Neuronal stem cell (in vitro differentiated cells): ENCODE measurements around the gene PLA2G3.

Experiments
- DNase-seq: peaks from one replicate; pipeline ENCODE4 v3.0.0-alpha.2; 2013; ENCODE audit warnings: low spot score
- H2AFZ ChIP-seq: one replicate; pipeline ENCODE4 v1.6.1; 2013; ENCODE audit warnings: mild to moderate bottlenecking, low read length, inconsistent platforms
- H2AK5ac ChIP-seq: 2 replicates; pipeline ENCODE4 v1.6.1; 2013; ENCODE audit warnings: low read depth, mild to moderate bottlenecking, inconsistent platforms, low read length, moderate library complexity, mixed read lengths
- H2BK120ac ChIP-seq: 2 replicates; pipeline ENCODE4 v1.6.1; 2013; ENCODE audit warnings: low read depth, mild to moderate bottlenecking, inconsistent platforms, low read length, moderate library complexity, mixed read lengths
- H2BK12ac ChIP-seq: one replicate; pipeline ENCODE4 v1.6.1; 2013; ENCODE audit warnings: low read length, inconsistent platforms
- H2BK15ac ChIP-seq: 2 replicates; pipeline ENCODE4 v1.6.1; 2013; ENCODE audit warnings: mild to moderate bottlenecking, low read length, inconsistent platforms, mixed read lengths
- H2BK5ac ChIP-seq: one replicate; pipeline ENCODE4 v1.6.1; 2013; ENCODE audit warnings: inconsistent platforms, mild to moderate bottlenecking, low read length, moderate library complexity
- H3K14ac ChIP-seq: one replicate; pipeline ENCODE4 v1.6.1; 2013; ENCODE audit warnings: low read length, inconsistent platforms
- H3K18ac ChIP-seq: 2 replicates; pipeline ENCODE4 v1.6.1; 2013; ENCODE audit warnings: low read length, inconsistent platforms
- H3K23ac ChIP-seq: 2 replicates; pipeline ENCODE4 v1.6.1; 2013; ENCODE audit warnings: low read depth, mild to moderate bottlenecking, mixed read lengths, low read length, inconsistent platforms; ENCODE audit not compliant: poor library complexity
- H3K27ac ChIP-seq: replicated peaks from 3 replicates; pipeline ENCODE4 v1.5.1; 2013; ENCODE audit warnings: low read length, inconsistent platforms
- H3K27me3 ChIP-seq, 3 experiments: 2 replicates each; pipeline ENCODE4 v1.6.1; 2013; ENCODE audit warnings: low read length in 3 of 3, mild to moderate bottlenecking in 2 of 3, inconsistent platforms in 1 of 3, low read depth in 1 of 3, mixed read lengths in 1 of 3, moderate library complexity in 1 of 3; ENCODE audit not compliant: control insufficient read depth in 3 of 3, insufficient read depth in 3 of 3
- H3K36me3 ChIP-seq, 2 donors: replicated peaks in 1 of 2; 2 replicates each; pipeline ENCODE4 v1.6.1; 2013; ENCODE audit warnings: low read length in 2 of 2; ENCODE audit not compliant: control insufficient read depth in 2 of 2, insufficient read depth in 2 of 2
- H3K4ac ChIP-seq: 2 replicates; pipeline ENCODE4 v1.6.1; 2013; ENCODE audit warnings: inconsistent platforms, mild to moderate bottlenecking, low read length, moderate library complexity
- H3K4me1 ChIP-seq, 2 donors: 1 replicate in 1 of 2; 2 replicates in 1 of 2; pipeline ENCODE4 v1.6.1; 2013; ENCODE audit warnings: low read length in 2 of 2, low read depth in 1 of 2; ENCODE audit not compliant: control insufficient read depth in 2 of 2, insufficient read depth in 1 of 2
- H3K4me2 ChIP-seq: one replicate; pipeline ENCODE4 v1.6.1; 2013; ENCODE audit warnings: mild to moderate bottlenecking, low read length, inconsistent platforms; ENCODE audit not compliant: insufficient read depth, poor library complexity, severe bottlenecking
- H3K4me3 ChIP-seq, 2 donors: 2 replicates each; pipeline ENCODE4 v1.5.1; 2013; ENCODE audit warnings: low read length in 2 of 2, mild to moderate bottlenecking in 2 of 2, inconsistent platforms in 1 of 2, moderate library complexity in 1 of 2
- H3K79me1 ChIP-seq: one replicate; pipeline ENCODE4 v1.6.1; 2013; ENCODE audit warnings: low read depth, mild to moderate bottlenecking, inconsistent platforms, low read length, moderate library complexity
- H3K9ac ChIP-seq: one replicate; pipeline ENCODE4 v1.6.1; 2013; ENCODE audit warnings: mild to moderate bottlenecking, low read depth, low read length, inconsistent platforms; ENCODE audit not compliant: poor library complexity
- H3K9me3 ChIP-seq, 2 donors: replicated peaks in 1 of 2; 2 replicates each; pipeline versions ENCODE3 to v1.6.1; 2013; ENCODE audit warnings: low read length in 2 of 2, mild to moderate bottlenecking in 2 of 2, inconsistent platforms in 1 of 2, low read depth in 1 of 2, mixed read lengths in 1 of 2, moderate library complexity in 1 of 2; ENCODE audit not compliant: control insufficient read depth in 2 of 2, insufficient read depth in 1 of 2
- H4K8ac ChIP-seq: one replicate; pipeline ENCODE4 v1.6.1; 2013; ENCODE audit warnings: low read depth, mild to moderate bottlenecking, inconsistent platforms, low read length, moderate library complexity
- H4K91ac ChIP-seq: one replicate; pipeline ENCODE4 v1.6.1; 2013; ENCODE audit warnings: low read length, low read depth, mild to moderate bottlenecking, inconsistent platforms; ENCODE audit not compliant: poor library complexity
- WGBS, 2 donors: extraction: QIAGEN DNeasy Blood & Tissue Kit; methylation state at CpG; one replicate each; pipeline ENCODE4 v1.1.7; 2013; ENCODE audit warnings: missing lambda C conversion rate in 2 of 2, mixed read lengths in 1 of 2; ENCODE audit not compliant: insufficient read length in 2 of 2, insufficient replicate concordance in 1 of 2; ENCODE audit errors: extremely low coverage in 2 of 2; 5-methylcytosine and 5-hydroxymethylcytosine counted together

Gene PLA2G3

DNA sequence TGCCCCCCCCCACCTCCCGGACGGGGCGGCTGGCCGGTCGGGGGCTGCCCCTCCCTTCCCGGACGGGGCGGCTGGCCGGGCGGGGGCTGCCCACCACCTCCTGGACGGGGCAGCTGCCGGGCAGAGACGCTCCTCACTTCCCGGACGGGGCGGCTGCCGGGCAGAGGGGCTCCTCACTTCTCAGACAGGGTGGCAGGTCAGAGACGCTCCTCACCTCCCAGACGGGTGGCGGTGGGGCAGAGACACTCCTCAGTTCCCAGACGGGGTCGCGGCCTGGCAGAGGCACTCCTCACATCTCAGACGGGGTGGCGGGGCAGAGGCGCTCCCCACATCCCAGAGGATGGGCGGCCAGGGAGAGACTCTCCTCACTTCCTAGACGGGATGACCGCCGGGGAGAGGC is 43.7 kb upstream of the PLA2G3 start:
- Histone ChIP-seq H3K36me3 (peaks cover 11 to 39% of the 10 kb centered on the region in 2 donors), H3K4me3 (no peak overlapping the region)
- no peak for DNase-seq

DNA sequence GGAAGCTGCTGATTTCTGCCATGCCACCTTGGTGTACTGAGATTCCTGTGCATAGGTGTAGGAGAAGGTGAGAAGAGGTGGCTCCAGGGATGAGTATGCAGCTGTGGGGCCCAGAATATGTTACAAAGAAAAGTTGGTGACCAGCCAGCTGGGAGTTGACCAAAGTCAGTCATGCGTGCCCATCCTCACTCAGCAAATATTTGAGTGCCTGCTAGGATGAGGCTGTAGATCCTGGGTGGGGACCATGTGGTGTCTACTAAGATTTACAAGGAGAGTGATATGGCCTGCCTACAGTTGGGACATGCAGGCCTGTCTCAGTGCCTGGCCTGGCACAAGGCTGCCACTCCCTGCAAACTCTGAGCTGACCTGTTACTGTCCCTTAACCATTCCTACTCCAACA is 39.0 kb upstream of the PLA2G3 start:
- Histone ChIP-seq H2BK12ac (no peak overlapping the region), H2BK15ac (no peak overlapping the region), H3K4me2 (no peak overlapping the region), H3K18ac (no peak overlapping the region), H3K14ac (no peak overlapping the region), H3K36me3 (peaks cover 6 to 36% of the 10 kb centered on the region in 2 donors), H3K9ac (no peak overlapping the region), H3K27me3 (no peaks in the 10 kb centered on the region), H3K4ac (peak overlapping the region; percentile 7), H3K27ac (no peak overlapping the region), H3K79me1 (peaks cover 3% of the 10 kb centered on the region), H3K23ac (no peak overlapping the region), H2BK5ac (no peak overlapping the region), H3K9me3 (peaks cover 2 to 6% of the 10 kb centered on the region in 2 donors), H2BK120ac (no peak overlapping the region), H4K8ac (no peak overlapping the region), H2AFZ (no peak overlapping the region), H4K91ac (no peak overlapping the region), H3K4me1 (no peaks in the 10 kb centered on the region), H3K4me3 (peak overlapping the region in 1 of 2 donors; percentile 51), H2AK5ac (no peak overlapping the region)
- WGBS, 2 donors: no CpG with 5 or more reads among the region's 1 CpG
- DNase-seq: no peak

More for the DNA sequence above, 43.7 kb upstream of the PLA2G3 start:
- H3K4ac ChIP-seq: no peak overlapping the region
- H3K27me3 ChIP-seq: no peaks in the 10 kb centered on the region
- H2BK120ac ChIP-seq: no peak overlapping the region
- H4K91ac ChIP-seq: no peak overlapping the region
- no peak overlapping the region for H2AK5ac ChIP-seq
- no CpG with 5 or more reads among the region's 30 CpGs for WGBS, 2 donors
- H2BK15ac ChIP-seq: no peak overlapping the region
- no peak overlapping the region for H3K18ac ChIP-seq
- peaks cover 6% of the 10 kb centered on the region for H3K79me1 ChIP-seq
- no peak overlapping the region for H2BK12ac ChIP-seq
- H3K4me1 ChIP-seq: no peaks in the 10 kb centered on the region
- H3K14ac ChIP-seq: no peak overlapping the region
- no peak overlapping the region for H3K4me2 ChIP-seq
- H4K8ac ChIP-seq: no peak overlapping the region
- no peak overlapping the region for H3K9ac ChIP-seq
- H3K23ac ChIP-seq: no peak overlapping the region
- H2BK5ac ChIP-seq: no peak overlapping the region
- no peak overlapping the region for H3K27ac ChIP-seq
- peaks cover 0 to 6% of the 10 kb centered on the region in 2 donors for H3K9me3 ChIP-seq
- no peak overlapping the region for H2AFZ ChIP-seq

DNA sequence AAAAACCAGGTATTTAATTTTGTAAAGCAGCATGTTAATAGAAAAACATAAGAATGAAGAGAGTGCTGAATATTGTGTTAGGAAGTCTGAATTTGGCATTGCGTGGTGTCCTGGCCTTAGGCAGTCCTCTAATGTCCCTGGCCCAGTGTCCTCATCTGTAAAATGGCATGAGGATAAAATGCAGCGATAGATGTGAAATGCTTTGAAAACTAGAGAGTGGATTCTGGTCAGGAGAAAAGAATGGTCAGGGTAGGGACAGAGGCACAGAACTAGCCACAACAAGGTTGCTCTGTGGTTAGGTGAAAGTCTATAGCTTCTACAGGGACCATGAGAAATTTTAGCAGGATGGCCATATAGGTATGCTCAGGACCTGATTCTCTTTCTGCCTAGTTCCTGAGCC is 38.6 kb upstream of the PLA2G3 start:
- no peak overlapping the region for H3K27ac ChIP-seq
- peaks cover 6 to 36% of the 10 kb centered on the region in 2 donors for H3K36me3 ChIP-seq
- no CpG with 5 or more reads among the region's 2 CpGs for WGBS, 2 donors

DNA sequence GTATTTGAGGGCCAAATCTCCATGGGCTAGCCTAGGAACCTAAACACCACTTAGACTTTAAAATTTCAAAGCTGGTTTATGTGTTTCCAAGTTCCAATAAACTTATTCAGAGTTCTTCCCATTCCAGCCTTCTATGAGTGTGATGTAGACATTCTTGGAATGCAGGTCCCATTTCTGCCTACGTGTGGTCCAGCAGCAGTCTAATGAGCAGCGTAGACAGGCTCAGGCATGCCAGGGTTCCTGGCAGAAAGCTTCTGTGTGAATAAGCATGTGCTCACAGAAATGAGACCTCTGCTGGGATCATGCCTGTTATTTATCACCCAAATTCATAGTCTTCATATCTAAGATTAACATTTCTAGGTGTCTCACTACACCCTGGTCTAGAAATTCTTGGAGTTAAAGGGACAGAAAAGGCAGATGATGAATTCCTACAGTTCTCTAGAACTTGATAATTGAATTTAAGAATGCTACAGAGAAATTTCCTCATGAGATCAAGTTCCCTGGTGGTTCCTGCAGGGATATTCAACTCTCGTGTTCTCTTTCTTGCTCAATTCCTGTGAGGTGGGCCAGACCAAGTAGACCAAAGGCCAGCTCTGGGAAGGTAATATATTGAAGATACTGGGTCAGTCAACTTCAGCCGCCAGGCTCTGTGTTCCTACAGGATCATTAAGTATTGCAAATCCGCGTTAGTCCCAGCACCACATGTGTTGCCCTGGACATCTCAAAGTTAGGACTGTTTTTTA is 37.3 kb upstream of the PLA2G3 start:
- Histone ChIP-seq H3K23ac (no peak overlapping the region), H2AFZ (no peak overlapping the region), H3K4me2 (no peak overlapping the region), H3K27ac (no peak overlapping the region), H3K36me3 (peaks cover 7 to 32% of the 10 kb centered on the region in 2 donors), H3K9ac (no peak overlapping the region), H3K4ac (no peak overlapping the region), H4K8ac (no peak overlapping the region), H3K4me1 (no peaks in the 10 kb centered on the region), H4K91ac (no peak overlapping the region), H3K4me3 (no peak overlapping the region), H3K14ac (no peak overlapping the region), H3K18ac (no peak overlapping the region), H2BK120ac (no peak overlapping the region), H3K9me3 (peaks cover 2 to 5% of the 10 kb centered on the region in 2 donors), H2BK12ac (no peak overlapping the region), H3K27me3 (no peaks in the 10 kb centered on the region), H3K79me1 (peaks cover 3% of the 10 kb centered on the region), H2BK5ac (no peak overlapping the region), H2BK15ac (no peak overlapping the region), H2AK5ac (no peak overlapping the region)
- WGBS, 2 donors: no CpG with 5 or more reads among the region's 6 CpGs
- no peak for DNase-seq

More for the DNA sequence above, 38.6 kb upstream of the PLA2G3 start:
- Histone ChIP-seq H2AFZ (no peak overlapping the region), H2BK15ac (no peak overlapping the region), H3K23ac (no peak overlapping the region), H3K9ac (no peak overlapping the region), H3K4me1 (no peaks in the 10 kb centered on the region), H3K18ac (no peak overlapping the region), H2BK12ac (no peak overlapping the region), H3K14ac (no peak overlapping the region), H3K4me3 (no peak overlapping the region), H2BK120ac (no peak overlapping the region), H3K4me2 (no peak overlapping the region), H3K27me3 (no peaks in the 10 kb centered on the region), H2AK5ac (no peak overlapping the region), H3K79me1 (peaks cover 3% of the 10 kb centered on the region), H2BK5ac (no peak overlapping the region), H4K91ac (no peak overlapping the region), H3K4ac (no peak overlapping the region), H3K9me3 (peaks cover 2 to 6% of the 10 kb centered on the region in 2 donors), H4K8ac (no peak overlapping the region)
- DNase-seq: no peak
